ENCODE data around the gene CCDC97.
A peak's percentile ranks its signal among the peaks of the same experiment; 100 is the strongest.

The CCDC97 gene

DNA sequence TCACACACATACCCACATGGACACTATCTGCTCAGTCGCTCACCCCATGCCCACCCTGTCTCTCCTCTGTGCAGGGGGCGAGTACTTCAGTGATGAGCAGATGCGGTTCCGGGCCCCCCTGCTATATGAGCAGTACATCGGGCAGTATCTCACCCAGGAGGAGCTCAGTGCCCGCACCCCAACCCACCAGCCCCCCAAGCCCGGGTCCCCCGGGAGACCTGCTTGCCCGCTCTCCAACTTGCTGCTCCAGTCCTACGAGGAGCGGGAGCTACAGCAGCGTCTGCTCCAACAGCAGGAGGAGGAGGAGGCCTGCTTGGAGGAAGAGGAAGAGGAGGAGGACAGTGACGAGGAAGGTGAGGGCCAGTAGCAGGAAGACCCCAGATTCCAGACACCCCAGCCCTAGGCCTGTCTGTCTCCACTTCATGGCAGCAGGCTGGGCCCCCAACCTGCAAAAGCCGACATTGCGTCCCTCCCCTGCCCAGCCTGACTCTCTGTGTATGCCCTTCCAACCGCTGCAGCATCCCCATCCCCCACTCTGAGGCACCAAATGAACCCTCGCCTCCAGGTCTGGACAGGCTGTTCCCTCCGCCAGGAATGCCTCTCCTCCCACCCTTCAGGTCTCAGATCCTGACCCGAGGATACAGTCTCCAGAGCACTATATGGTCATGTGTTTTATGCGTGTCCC, 9.7 kb downstream of the CCDC97 start:
- no peak for DNase-seq

DNA sequence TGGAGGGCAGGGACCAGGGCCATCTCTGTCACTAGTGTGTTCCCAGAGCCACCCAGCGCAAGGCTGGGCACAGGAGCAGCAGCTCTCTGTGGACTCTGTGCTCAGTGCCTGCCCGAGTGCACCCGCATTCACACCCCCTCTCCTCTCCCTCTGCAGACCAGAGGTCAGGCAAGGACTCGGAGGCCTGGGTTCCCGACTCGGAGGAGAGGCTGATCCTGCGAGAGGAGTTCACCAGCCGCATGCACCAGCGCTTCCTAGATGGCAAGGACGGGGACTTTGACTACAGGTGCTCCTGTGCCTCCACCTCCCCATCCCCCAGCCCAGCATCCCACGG, 10.2 kb downstream of the CCDC97 start:
- DNase-seq: no peak

DNA sequence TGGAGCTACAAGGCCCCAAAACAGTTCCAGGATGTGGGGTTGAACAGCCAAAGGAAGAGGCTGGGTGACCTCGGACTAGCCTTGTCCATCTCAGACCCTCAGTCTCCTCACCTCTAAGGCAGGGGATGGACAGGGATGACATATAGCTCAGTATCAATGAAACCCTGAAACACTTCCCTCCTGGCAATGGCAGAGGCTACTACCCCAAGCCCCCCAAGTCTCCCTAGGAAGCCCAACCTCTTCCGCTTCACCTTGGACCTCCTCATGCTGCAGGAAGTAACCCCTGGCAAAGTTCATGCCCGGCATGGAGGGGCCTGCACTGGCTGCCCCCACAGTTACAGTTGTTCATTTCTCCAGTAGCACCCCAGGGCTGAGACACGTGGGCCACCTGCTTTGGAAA, 10.6 kb downstream of the CCDC97 start:
- DNase-seq: no peak

DNA sequence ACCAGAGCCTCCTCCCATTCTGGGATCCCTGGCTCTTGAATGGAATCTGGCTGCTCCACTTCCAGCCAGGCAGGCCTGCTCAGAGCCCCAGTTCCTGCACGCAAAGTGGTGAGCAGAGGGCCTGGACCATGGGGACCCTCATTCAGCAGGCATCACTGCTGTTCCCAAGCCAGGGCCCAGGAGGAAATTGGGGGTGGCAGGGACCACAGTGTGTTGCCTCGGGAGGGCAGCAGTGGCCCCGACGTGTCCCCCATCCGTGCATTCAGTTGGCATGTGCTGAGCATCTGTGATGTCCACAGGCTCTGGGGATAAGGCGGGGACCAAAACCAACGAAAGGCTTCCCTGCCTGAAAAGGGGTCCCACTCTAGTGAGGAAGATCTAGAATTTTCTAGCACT, 11.2 kb downstream of the CCDC97 start:
- no peak for DNase-seq

DNA sequence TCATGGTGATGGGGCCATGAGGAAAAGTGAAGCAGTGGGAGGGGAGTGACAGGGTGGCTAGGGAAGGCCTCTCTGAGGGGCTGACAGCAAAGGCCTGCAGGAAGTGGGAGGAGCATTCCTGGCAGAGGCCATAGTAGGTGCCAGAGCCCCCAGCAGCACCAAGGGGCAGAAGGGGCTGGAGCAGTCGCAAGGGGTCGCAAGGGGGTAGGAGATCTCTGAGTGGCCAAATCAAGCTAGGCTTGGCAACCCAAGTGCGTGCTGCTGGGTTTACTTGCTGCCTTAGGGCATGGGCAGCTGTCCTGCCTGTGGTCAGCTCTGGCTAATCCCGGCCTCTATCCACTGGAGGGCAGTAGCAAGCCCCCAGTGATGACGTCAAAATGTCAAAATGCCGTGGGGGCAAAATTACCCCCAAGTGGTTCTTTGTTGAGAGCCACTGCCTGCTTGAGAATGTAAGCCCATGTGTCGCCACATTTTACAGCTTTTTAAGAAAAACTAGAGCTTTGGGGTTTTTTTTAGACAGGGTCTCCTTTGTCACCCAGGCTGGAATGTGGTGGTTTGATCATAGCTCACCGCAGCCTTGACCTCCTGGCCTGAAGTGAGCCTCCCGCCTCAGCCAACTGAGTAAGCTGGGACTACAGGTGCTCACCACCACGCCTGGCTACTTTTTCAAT, 11.8 kb downstream of the CCDC97 start:
- DNase-seq: no peak

DNA sequence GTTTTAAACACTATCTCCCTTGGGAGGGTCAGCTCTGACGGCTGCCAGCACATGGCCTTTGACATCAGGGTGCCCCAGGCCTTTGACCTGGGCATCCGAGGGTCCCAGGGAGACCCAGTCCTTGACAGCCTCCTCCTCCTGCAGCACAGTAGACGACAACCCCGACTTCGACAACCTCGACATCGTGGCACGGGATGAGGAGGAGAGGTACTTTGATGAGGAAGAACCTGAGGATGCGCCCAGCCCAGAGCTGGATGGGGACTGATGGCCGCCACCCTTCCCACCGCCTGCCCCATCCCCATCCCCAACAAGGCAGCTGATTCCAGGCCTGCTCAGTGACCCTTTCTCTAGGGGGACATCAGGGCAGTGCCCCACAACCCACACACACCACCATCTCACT, 12.5 kb downstream of the CCDC97 start:
- DNase-seq: no peak

DNA sequence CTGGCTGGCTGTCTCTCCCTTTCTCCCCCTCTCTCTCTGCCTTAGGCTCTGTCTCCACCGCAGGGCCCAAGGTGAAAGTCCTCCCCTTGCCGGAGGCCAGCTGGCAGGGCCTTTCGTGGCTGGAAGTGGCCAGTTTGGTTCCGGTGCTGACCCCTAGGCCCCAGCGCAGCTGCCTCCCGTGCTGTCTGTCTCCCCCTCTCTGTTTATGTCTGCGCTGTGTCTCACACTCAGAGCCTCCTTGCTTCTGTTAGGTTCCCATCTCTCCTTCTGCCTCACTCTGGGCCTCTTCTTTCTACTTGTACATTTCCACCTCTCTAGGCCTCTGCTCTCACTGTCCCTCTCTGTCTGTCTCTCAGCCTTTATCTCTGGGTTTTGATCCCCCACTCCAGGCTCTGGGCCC, 13.1 kb downstream of the CCDC97 start:
- no peak for DNase-seq

DNA sequence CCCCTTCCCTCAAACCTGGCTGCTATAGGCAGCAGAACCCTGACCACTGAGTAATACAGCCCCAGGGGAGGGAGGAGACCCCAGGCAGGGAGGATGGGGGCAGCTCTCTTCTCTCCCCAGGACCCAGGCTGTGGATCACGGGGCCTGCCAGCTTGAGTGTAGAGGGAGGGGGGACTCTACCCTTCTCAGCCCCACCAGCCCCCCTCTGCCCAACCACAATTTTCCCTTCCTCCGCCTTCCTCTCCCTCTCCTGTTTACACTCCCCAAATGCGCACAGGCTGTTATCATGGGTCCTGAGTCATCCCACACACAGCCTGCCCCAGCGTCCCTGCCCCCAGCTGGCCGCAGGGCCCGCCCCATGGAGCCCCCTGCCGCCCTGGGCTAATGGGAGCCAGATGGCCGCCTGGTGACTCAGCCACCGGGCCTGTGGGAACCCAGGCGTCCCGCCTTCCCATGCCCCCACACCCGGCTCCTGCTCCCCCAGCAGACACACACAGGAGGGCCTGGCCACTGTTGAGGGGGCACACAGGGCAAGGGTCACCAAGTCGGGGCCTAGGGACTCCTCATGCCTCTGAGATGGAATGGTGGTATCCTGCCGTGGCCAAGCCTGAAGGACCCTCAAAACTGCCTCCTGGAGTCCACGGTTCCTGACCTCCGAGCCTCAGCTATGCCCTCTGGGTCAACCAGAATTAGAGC, 13.6 kb downstream of the CCDC97 start:
- no peak for DNase-seq

DNA sequence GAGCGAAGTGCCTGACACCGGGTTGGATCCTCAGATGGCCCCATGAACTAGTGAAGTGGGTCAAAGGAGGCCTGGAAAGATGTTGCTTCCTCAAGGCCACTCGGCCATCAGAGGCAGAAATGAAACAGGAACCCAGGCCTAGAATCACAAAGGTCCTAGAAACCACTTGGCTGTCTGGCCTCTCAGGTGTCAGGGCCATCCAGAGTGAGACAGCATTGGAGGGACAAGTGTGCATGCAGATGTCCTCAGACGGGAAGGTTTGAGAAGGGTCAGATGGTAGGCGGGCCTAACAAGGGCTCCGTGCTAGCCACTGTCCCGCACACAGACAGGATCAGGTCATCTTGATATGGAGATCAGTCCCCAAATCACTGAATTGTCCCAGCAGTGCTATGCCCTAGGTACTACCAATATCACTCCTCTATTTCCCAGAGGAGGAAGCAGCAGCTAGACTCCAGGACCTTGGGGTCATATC, 14.3 kb downstream of the CCDC97 start:
- no peak for DNase-seq

DNA sequence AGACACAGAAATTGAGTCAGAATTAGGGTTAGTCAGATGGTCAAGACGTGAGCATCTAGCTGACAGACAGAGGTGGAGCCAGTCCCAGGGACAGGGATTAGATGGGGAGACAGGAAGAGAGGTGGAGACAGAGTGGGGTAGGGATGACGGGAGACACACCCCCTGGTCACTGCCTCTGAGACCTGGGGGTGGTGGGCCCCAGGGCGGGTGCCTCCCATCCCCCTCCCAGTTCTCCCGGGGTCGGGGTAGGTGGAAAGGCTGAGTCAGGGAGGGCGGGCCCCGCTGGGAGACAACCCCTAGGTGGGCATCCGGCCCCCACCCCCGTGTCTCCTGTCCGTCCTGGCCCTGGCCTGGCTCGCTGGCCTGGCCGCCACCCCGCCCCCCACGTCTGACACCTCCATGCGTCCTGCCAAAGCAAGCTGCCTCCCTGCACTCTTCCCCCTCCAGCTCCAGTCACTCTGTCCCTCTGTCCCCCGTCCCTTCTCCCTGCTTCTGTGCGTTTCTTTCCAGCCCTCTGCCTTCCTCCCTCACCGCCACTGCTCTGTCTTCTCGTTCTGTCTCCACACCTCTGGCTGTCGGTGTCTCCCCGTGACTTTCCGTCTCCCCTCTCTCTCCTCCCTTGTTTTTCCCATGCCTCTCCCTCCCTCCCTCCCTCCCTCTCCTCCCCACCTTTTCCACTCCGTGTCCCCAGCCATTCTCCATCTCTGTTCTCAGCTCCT, 15.1 kb downstream of the CCDC97 start:
- no peak for DNase-seq

DNA sequence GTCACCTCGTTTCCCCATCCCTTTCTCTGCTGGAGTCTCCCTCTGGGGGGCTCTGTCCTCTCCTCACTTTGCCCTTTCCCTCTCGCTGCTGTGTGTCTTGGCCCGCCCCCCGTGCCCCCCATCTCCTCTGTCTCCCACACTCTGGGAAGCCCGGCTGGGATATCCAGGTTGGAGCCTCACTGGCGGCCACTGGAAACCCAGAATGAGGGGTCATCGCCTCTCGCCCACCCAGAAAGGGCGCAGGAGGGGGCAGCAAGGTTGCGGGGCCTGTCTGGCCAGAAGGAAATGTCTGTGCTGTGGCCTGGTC, 15.6 kb downstream of the CCDC97 start:
- no peak for DNase-seq

DNA sequence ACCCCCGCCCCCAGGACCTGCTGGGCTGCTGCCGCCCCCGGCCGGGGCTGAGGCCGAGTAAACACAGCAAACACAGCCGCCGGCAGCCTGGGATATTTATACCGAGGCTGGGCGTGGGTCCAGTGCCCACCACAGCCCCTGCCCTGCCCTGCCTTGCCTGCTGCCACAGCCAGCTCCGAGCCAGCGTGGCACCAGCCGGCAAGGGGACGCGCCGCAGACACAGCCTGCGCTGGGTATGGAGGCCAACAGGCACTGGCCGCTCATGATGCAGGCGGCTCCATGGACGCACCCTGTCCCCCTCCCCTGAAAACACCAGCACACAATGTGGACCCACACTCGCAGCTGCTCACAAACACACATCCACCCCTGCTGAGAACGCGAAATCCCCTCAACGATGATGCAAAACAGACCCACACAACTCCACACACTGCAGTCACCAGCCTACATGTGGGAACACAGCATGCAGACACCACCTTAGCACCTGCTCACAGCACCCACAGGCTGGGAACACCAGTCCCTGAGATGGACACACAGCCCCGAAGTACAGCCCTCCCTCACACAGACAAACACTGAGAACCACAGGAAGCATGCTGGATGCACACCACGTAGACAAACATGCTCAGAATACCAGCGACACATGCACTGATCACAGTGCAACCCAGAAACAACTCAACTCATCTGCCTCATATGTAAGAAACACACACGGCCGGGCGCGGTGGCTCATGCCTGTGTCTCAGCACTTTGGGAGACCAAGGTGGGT, 16.2 kb downstream of the CCDC97 start:
- DNase-seq: peak; percentile 63

DNA sequence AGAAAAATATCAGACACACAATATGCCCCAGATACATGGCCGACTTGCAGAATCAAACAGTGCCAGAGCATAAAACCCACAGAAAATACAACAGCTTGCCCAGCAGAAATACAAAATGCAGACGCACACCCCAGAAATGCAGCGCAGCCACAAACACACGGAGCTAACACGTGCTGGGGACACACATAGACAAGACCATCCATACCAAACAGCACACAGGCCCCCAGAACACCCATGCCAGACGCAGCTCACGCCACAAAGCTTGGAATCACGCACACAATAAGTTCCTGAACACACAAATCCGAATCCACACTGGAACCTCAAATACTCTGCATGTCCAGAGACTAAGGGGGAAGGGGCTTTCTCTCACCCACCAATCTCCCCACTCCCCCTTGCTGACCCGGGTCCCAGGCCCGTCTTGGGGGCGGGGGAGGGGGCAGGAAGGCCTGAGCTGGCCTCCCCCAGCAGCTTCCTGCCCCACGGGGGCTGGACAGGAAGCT, 17.2 kb downstream of the CCDC97 start:
- DNase-seq: peak; percentile 48

DNA sequence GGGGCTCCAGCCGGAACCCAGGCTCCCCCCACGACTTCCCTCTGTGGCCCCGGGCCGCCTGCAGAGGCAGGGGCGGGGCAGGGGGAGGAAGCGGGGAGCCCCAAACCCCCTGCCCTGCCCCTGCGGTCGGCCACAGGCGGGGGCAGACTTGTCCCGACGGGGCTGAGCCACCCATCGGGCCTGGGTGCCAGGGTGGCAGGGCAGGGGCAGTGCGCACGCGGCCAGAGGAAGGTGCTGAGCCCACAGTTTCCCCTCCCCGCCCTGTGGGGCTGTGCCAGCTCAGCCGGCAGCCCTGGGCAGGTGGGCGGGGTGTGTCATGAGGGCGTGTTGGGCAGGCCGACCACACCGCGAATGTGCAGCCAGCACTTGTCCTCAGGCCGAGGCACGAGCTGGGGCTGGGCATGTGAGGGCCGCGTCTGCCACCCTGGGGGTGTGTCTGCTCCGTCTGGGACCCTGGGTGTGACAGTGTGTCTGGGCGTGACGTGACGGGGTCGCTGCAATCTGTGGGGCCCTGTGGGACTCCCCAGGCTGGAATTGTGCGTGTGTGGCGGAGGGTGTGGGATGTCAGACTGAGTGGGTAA, 17.7 kb downstream of the CCDC97 start:
- DNase-seq: peak; percentile 60

DNA sequence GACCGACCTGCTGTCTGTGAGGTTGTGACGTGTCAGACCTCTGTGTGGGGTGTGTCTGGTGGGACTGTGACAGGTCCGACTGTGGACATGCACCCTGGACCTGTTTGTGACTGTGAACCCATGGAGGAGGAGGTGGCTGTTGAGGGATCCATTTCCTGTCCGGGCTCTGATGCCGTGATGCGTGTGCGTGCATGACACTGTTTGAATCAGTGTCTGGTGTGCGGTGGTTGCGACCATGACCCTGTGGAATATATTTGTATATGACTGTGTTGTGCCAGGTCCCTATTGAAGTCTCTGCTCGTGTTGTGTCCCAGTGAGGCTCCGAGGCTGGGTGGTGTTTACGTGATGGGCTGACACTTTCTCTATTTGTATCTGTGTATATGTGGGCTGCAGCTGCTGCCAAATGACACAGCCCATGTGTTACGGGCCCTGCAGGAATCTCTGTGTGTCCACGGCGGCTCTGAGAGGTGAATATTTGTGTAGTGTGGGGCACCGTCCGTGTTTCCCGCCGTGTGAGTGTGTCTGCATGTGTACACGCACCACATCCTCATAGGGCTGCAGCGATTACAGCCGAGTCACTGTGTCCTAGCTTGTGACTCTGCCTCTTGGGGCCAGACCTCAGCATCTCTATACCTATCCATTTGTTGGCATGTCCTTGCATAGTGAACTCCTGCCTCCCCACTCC, 18.3 kb downstream of the CCDC97 start:
- no peak for DNase-seq

DNA sequence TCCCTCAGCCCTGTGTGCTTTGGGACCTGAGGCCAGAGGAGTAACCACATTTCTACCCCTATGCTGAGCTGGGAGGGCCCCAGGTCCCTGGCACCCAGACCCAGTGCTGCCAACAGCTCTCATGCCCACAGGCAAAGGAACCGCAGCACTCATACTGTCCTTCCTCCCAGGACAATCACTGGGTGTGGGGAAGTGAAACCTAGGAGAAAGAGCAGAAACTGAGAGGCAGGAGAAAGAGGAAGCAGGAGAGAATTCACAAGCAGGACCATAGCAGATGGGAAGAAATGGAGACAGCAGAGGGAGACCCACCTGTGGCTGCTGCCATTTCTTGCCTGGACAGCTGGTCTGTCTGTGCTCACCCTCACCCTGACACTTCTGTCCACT, 18.9 kb downstream of the CCDC97 start:
- no peak for DNase-seq

DNA sequence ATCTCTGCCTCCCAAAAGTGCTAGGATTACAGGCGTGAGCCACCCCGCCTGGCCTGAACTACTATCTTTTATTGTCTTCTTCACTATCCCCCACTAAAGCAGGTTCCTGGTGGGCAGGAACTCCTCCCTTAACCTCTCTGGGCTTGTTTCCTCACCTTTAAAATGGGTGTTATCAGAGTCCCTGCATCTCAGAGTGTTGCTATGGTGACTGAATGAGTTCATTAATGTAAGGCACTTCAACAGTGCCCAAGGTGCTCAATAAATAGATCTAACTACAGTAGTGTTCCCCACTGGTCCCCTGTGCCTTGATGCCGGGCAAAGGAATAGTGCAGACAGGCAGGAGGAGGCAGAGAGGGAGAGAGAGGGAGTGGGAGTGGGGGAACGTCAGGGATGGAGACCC, 20.5 kb downstream of the CCDC97 start:
- no peak for DNase-seq

DNA sequence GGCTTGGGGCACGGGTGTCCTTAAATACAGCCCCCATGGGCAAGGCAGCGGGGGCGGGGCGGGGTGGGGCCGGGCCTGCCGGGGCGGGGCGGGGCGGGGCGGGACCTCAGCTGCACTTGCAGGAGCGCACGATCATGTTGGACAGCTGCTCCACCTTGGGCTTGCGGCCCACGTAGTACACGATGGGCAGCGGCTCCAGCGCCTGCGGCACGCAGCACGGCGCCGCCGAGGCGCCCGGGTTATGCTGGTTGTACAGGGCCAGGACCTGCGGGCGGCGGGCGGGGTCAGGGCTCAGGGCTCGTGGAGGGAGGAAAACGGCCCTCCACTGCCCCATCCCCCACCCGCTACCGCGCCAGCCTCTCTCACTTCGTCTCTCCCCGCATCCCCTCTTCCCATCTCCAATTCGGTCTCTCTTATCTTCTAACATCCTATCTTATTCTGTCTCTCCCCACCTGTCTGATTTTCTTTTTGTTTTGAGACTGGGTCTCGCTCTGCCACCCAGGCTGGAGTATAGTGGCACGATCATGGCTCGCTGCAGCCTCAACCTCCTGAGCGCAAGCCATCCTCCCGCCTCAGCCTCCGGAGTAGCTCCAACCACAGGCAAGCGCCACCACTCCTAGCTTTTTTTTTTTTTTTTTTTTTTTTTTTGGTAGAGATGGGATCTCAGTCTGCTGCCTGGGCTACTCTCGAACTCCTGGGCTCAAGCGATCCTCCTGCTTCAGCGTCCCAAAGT, 21.1 kb downstream of the CCDC97 start:
- DNase-seq: no peak

DNA sequence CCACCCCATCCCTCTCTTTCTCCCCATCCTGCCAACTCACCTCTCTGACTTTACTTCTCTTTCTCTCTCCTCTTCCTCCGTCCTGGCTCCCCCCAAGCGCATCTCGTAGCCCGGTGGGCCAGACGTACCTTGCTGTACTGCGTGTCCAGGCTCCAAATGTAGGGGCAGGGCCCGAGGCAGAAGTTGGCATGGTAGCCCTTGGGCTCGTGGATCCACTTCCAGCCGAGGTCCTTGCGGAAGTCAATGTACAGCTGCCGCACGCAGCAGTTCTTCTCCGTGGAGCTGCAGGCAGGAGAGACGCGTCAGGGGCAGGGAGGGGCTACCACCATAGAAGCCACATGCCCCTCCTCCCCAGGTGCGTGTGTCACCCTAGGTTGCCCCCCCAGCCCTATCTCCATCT, 22.0 kb downstream of the CCDC97 start:
- DNase-seq: no peak

DNA sequence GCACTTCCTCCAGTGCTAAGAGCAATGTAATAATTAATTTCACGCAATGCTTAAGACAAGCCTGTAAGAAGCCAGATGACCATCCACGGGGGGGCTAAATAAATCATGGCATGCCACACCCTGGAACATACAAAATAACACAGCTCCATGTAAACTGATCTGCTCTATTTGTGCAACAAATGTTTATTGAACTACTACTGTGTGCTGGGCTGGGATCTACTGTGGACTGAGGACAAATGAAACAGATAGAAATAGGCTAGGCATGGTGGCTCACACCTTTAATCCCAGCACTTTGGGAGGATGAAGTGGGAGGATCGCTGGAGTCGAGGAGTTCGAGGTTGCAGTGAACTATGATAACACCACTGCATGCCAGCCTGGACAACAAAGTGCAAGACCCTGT, 22.5 kb downstream of the CCDC97 start:
- no peak for DNase-seq

DNA sequence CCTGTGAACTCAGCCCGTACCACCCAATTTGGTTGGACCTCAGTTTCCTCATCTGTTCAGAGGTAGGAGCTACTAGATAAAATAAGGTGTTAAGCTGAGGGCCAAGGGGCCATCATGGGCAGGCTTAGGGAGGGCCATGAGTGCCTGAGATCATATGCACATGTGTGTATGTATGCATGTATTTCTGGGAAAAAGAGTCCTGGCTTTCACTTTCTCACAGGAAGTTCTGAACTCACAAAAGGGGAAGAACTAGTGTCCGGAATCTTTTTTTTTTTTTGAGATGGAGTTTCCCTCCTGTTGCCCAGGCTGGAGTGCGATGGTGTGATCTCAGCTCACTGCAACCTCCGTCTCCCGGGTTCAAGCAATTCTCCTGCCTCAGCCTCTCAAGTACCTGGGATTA, 24.8 kb downstream of the CCDC97 start:
- DNase-seq: no peak

Measured in right kidney (tissue), 1 donor.